BE2C (cell line): Measurements from ENCODE around the gene MAPK6.
"Not testable (repeated sequence)": the region's sequence is repeated elsewhere in the genome, so short reads cannot be mapped to it uniquely, and the experiment has no call there.

Experiments used
- DNase-seq: peaks from one replicate; pipeline ENCODE4 v3.0.0-alpha.2; 2020
- H3K27me3 ChIP-seq: fragments of 250-450 bp; sonication (Bioruptor Pico); 2 replicates; pipeline ENCODE4 v1.5.1; 2020; ENCODE audit warnings: mild to moderate bottlenecking
- H3K36me3 ChIP-seq: fragments of 250-450 bp; sonication (Bioruptor Pico); 2 replicates; pipeline ENCODE4 v1.5.1; 2020; ENCODE audit warnings: mild to moderate bottlenecking
- H3K4me1 ChIP-seq: fragments of 250-450 bp; sonication (Bioruptor Pico); 2 replicates; pipeline ENCODE4 v1.5.1; 2020
- H3K4me3 ChIP-seq: 2 replicates; pipeline ENCODE4 v1.5.1; 2011; ENCODE audit warnings: low read depth, low read length
- H3K9me3 ChIP-seq: fragments of 250-450 bp; sonication (Bioruptor Pico); 2 replicates; pipeline ENCODE4 v1.5.1; 2020
- TF ChIP-seq, protein P1 (sequence below): IDR thresholded peaks from 2 replicates; pipeline ENCODE4 v1.5.1; 2012; ENCODE audit warnings: mild to moderate bottlenecking, low read depth, low read length

The MAPK6 gene

GRCh38 chr15:52030010-52030409, 11.0 kb downstream of the MAPK6 start:
- no peak for DNase-seq
- Histone ChIP-seq H3K4me3 (no peak overlapping the region), H3K27me3 (no peaks in the 10 kb centered on the region), H3K36me3 (peaks cover 5% of the 10 kb centered on the region; the same call in 1 of the 2 replicates), H3K4me1 (no peaks in the 10 kb centered on the region; the same call in 1 of the 2 replicates), H3K9me3 (no peaks in the 10 kb centered on the region)
- TF ChIP-seq, protein P1, sequence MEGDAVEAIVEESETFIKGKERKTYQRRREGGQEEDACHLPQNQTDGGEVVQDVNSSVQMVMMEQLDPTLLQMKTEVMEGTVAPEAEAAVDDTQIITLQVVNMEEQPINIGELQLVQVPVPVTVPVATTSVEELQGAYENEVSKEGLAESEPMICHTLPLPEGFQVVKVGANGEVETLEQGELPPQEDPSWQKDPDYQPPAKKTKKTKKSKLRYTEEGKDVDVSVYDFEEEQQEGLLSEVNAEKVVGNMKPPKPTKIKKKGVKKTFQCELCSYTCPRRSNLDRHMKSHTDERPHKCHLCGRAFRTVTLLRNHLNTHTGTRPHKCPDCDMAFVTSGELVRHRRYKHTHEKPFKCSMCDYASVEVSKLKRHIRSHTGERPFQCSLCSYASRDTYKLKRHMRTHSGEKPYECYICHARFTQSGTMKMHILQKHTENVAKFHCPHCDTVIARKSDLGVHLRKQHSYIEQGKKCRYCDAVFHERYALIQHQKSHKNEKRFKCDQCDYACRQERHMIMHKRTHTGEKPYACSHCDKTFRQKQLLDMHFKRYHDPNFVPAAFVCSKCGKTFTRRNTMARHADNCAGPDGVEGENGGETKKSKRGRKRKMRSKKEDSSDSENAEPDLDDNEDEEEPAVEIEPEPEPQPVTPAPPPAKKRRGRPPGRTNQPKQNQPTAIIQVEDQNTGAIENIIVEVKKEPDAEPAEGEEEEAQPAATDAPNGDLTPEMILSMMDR, result no peak

DNA sequence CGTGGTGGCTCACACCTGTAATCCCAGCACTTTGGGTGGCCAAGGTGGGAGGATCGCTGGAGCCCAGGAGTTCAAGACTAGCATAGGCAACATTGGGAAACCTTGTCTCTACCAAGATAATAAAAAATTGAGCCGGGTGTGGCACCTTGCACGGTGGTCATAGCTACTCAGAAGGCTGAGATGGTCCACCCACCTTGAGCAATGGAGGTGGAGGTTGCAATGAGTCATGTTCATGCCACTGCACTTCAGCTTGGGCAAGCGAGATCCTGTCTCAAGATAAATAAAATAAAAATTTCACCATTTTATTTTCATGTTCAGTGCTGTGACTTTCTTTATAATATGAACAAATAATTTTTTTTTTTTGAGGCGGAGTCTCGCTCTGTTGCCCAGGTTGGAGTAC, 12.5 kb downstream of the MAPK6 start:
- Histone ChIP-seq H3K4me1 (no peaks in the 10 kb centered on the region; the same call in 1 of the 2 replicates), H3K9me3 (no peaks in the 10 kb centered on the region), H3K27me3 (no peaks in the 10 kb centered on the region), H3K36me3 (peaks cover 5% of the 10 kb centered on the region; the same call in 1 of the 2 replicates), H3K4me3 (no peak overlapping the region)
- no peak for DNase-seq
- TF ChIP-seq, protein P1, result no peak

- no peak for DNase-seq
- Histone ChIP-seq H3K4me1 (no peaks in the 10 kb centered on the region; the same call in 1 of the 2 replicates), H3K4me3 (no peak overlapping the region), H3K27me3 (no peaks in the 10 kb centered on the region), H3K9me3 (no peaks in the 10 kb centered on the region), H3K36me3 (0 out of 2 replicates have a peak, but pooled peaks cover 3% of the 10 kb centered on the region)
- TF ChIP-seq, protein P1, result no peak
These were observed 19.0 kb downstream of the MAPK6 start for GRCh38 chr15:52037889-52038505.

GRCh38 chr15:52039925-52040781, 21.1 kb downstream of the MAPK6 start:
- DNase-seq, result no peak
- TF ChIP-seq, protein P1, result no peak
- Histone ChIP-seq H3K4me3 (no peak overlapping the region), H3K9me3 (no peaks in the 10 kb centered on the region), H3K4me1 (no peaks in the 10 kb centered on the region; the same call in 1 of the 2 replicates), H3K27me3 (no peaks in the 10 kb centered on the region), H3K36me3 (no peaks in the 10 kb centered on the region)

- Histone ChIP-seq H3K4me1 (no peaks in the 10 kb centered on the region; the same call in 1 of the 2 replicates), H3K27me3 (no peaks in the 10 kb centered on the region), H3K36me3 (peaks cover 5% of the 10 kb centered on the region), H3K9me3 (no peaks in the 10 kb centered on the region), H3K4me3 (no peak overlapping the region)
- TF ChIP-seq, protein P1, result no peak
- no peak for DNase-seq
These were observed 23.2 kb downstream of the MAPK6 start for GRCh38 chr15:52042051-52042851.

DNA sequence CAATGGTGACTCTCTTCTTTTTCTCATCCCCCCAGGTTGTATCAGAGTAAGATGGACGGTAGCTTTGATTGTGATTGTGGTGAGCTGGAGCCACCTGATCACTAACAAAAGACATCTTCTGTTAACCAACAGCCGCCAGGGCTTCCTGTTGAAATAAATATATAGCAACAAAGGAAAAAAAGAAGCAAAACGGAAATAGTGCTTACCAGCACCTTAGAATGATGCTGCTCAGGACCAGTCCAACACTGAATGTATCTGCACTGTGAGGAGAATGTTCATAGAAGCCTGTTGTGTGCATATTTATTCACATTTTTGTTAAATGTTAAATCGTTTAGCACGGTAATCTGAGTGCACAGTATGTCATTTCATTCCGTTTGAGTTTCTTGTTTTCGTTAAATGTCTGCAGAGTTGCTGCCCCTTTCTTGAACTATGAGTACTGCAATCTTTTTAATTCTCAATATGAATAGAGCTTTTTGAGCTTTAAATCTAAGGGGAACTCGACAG, 26.8 kb downstream of the MAPK6 start:
- H3K4me3 ChIP-seq, H3K27me3 ChIP-seq, H3K4me1 ChIP-seq, DNase-seq, H3K9me3 ChIP-seq: not testable (repeated sequence)
- H3K36me3 ChIP-seq, result peaks cover 23% of the 10 kb centered on the region

DNA sequence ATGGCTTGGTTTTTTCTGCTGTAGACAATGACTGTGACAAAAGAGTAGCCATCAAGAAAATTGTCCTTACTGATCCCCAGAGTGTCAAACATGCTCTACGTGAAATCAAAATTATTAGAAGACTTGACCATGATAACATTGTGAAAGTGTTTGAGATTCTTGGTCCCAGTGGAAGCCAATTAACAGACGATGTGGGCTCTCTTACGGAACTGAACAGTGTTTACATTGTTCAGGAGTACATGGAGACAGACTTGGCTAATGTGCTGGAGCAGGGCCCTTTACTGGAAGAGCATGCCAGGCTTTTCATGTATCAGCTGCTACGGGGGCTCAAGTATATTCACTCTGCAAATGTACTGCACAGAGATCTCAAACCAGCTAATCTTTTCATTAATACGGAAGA, 27.5 kb downstream of the MAPK6 start:
- H3K4me1 ChIP-seq, H3K4me3 ChIP-seq, H3K9me3 ChIP-seq, DNase-seq, H3K27me3 ChIP-seq: not testable (repeated sequence)
- H3K36me3 ChIP-seq, result peaks cover 26% of the 10 kb centered on the region
